HepG2 (cell line): ENCODE data around the gene NCDN.

ENCODE experiments used
- EZH2 ChIP-seq: conservative IDR thresholded peaks from 2 replicates; pipeline ENCODE4 v1.6.1; 2012; ENCODE audit warnings: mild to moderate bottlenecking, low read depth, low read length, moderate library complexity
- TF ChIP-seq, protein P1 (sequence below): sonication (generic); formaldehyde crosslinking; IDR thresholded peaks from 2 replicates; pipeline ENCODE4 v1.5.0; 2020; ENCODE audit warnings: missing genetic modification reagents

DNA sequence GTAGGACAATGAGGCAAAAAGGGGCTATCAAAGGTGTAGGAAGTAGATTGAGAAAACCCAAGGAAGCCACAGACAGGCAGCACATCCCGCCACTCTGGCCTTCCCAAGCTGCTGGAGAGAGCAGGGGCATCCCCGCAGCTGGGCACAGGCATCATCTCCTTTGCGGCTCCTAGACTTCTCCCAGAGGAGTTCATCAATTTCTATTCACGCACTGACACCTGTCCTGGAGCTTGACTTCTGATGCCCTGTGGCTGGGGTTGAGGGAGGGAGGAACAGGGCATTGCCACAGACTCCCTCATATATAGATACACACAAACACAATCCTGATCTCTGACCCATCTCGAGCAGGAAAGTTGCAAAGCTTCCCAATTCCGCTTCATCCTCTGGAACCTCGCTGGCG is 13.7 kb downstream of the NCDN start:
- no peak for TF ChIP-seq EZH2
- TF ChIP-seq, protein P1, sequence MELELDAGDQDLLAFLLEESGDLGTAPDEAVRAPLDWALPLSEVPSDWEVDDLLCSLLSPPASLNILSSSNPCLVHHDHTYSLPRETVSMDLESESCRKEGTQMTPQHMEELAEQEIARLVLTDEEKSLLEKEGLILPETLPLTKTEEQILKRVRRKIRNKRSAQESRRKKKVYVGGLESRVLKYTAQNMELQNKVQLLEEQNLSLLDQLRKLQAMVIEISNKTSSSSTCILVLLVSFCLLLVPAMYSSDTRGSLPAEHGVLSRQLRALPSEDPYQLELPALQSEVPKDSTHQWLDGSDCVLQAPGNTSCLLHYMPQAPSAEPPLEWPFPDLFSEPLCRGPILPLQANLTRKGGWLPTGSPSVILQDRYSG (CRISPR knock-in tag) = no peak
